Gastrocnemius medialis (tissue), 4 donors: ENCODE data around the gene BLACAT1.

Source experiments
- POLR2A ChIP-seq, 2 donors: fragments of 450-650 bp; IDR thresholded peaks; one replicate each; pipeline ENCODE4 v1.6.1; 2017; ENCODE audit warnings: antibody characterized with exemption in 2 of 2, mild to moderate bottlenecking in 2 of 2, moderate library complexity in 2 of 2
- TF ChIP-seq, protein P1 (sequence below), 5 experiments: fragments of 450-650 bp in 3 of 5; fragments of 200-600 bp in 2 of 5; sonication (generic) in 2 of 5; IDR thresholded peaks in 4 of 5; conservative IDR thresholded peaks in 1 of 5; 1 replicate in 4 of 5; 2 replicates in 1 of 5; pipeline ENCODE4 v1.5.1; 2016 to 2019; ENCODE audit warnings: antibody characterized with exemption in 5 of 5, mild to moderate bottlenecking in 3 of 5, moderate library complexity in 3 of 5

DNA sequence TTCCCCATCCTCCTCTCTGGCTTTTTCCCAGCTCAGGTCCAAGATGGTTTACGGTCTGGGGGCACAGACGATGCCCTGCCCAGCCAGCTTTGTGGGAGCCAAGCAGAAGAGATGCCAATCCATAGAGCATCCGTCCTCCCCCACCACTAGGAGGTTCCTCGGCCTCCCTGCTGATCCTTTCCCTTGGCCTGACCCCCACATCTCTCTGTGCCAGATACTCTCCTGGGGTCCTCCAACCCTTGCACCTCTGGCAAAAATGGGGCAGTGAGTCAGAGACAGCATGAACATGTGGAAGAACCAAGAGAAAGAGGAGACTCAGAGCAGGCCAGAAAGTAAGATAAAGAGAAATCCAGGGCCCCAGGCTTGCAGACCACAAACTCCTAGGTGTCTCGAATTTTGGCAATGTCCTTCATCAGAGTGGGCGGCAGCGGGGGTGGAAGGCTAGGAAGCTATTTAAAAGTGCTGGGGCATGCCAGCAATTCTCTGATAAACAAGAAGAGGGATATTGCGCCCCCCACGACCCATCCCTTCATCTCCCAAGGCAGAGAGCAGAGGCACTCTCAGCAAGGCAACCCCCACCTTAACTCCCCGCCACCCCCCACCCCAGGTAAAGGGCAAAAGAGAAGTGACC lies 11.4 kb downstream of the BLACAT1 start:
- TF ChIP-seq, protein P1, sequence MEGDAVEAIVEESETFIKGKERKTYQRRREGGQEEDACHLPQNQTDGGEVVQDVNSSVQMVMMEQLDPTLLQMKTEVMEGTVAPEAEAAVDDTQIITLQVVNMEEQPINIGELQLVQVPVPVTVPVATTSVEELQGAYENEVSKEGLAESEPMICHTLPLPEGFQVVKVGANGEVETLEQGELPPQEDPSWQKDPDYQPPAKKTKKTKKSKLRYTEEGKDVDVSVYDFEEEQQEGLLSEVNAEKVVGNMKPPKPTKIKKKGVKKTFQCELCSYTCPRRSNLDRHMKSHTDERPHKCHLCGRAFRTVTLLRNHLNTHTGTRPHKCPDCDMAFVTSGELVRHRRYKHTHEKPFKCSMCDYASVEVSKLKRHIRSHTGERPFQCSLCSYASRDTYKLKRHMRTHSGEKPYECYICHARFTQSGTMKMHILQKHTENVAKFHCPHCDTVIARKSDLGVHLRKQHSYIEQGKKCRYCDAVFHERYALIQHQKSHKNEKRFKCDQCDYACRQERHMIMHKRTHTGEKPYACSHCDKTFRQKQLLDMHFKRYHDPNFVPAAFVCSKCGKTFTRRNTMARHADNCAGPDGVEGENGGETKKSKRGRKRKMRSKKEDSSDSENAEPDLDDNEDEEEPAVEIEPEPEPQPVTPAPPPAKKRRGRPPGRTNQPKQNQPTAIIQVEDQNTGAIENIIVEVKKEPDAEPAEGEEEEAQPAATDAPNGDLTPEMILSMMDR (IDR thresholded peaks at IDR 0.05 in 4 of 5, conservative IDR thresholded peaks at IDR 0.05 in 1 of 5): no peak
- TF ChIP-seq POLR2A (IDR thresholded peaks at IDR 0.05): no peak
